Skeletal muscle satellite cell (primary cell): ENCODE measurements around the gene MAP3K21.

ENCODE experiments used
- H3K27me3 ChIP-seq: 2 replicates; pipeline ENCODE4 v1.7.0; 2013; ENCODE audit warnings: low read length; ENCODE audit not compliant: control insufficient read depth, insufficient read depth
- H3K36me3 ChIP-seq: 2 replicates; pipeline ENCODE4 v1.7.0; 2013; ENCODE audit warnings: mild to moderate bottlenecking, control low read depth, low read length; ENCODE audit not compliant: insufficient read depth
- H3K4me1 ChIP-seq: 2 replicates; pipeline ENCODE4 v1.7.0; 2013; ENCODE audit warnings: low read length; ENCODE audit not compliant: control insufficient read depth, insufficient read depth
- H3K4me2 ChIP-seq: 2 replicates; pipeline ENCODE4 v1.7.0; 2013; ENCODE audit warnings: mild to moderate bottlenecking, low read length
- H3K4me3 ChIP-seq: 2 replicates; pipeline ENCODE4 v1.7.0; 2013; ENCODE audit warnings: low read length
- H3K9ac ChIP-seq: 2 replicates; pipeline ENCODE4 v1.7.0; 2013; ENCODE audit warnings: mild to moderate bottlenecking, low read depth, low read length, moderate library complexity
- H3K9me3 ChIP-seq: replicated peaks from 2 replicates; pipeline ENCODE4 v1.7.0; 2013; ENCODE audit warnings: mild to moderate bottlenecking, control low read depth, low read length

MAP3K21 gene

DNA sequence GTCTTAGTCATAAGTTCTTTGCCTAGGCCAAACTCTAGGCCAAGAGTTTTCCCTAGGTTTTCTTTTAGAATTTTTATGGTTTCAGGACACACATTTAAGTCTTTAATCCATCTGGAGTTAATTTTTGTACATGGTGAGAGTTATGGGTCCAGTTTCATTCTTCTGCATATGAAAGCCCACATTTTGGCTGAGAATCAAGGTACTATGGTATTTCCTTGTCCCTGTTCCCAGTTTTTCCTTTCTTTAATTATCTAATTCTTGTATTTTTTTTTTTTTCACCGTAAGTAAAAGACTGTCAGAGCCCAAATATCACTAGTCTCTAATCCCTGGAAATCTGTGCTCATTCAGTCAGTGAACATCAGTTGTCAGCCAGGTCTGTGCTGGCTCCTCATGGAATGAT is 105.4 kb downstream of the MAP3K21 start:
- Histone ChIP-seq H3K27me3 (no peaks in the 10 kb centered on the region), H3K9ac (no peak overlapping the region), H3K4me1 (no peaks in the 10 kb centered on the region), H3K9me3 (no peaks in the 10 kb centered on the region), H3K4me3 (no peak overlapping the region), H3K4me2 (no peak overlapping the region), H3K36me3 (no peaks in the 10 kb centered on the region)

DNA sequence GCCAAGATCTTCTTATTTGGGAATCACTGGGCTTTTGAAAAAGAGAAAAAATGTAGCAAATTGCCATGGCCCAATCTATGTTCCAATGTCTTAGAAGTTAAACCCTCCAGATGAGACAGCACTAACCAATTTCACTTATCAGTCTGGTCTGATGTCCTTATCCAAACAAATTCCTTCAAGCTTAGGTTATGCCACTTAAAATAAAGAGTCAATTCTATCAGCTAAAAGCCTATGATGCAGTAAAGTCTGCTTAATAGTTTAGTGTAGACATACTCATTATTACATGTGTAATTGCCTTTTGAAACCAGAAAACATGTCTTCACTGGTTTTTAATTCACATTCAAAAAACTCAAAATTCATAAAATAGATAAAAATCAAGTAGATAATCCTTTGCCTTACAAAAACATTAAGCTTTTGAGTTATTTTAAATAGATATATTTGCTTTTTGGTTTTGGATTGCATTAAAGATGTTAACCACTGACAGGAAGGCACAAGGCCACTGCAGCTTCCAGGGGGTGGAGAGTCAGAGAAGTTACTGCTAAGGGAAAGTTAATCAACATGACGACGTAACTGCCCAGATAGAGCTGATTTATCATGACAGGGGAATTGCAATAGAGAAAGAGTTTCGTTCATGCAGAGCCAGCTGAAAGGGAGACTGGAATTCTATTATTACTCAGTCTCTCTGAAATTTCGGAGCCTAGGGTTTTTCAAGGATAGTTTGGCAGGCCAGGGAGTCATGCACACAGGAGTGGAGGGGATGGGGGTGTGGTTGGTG is 106.1 kb downstream of the MAP3K21 start:
- Histone ChIP-seq H3K4me2 (no peak overlapping the region), H3K27me3 (no peaks in the 10 kb centered on the region), H3K9me3 (no peaks in the 10 kb centered on the region), H3K9ac (no peak overlapping the region), H3K36me3 (no peaks in the 10 kb centered on the region), H3K4me1 (no peaks in the 10 kb centered on the region), H3K4me3 (no peak overlapping the region)
